Brain microvascular endothelial cell (primary cell): ENCODE results near the gene DDX31.
A peak's percentile ranks its signal among the peaks of the same experiment; 100 is the strongest.

Experiments used
- DNase-seq: peaks from one replicate; pipeline ENCODE4 v3.0.0-alpha.2; 2020
- H3K27ac ChIP-seq: fragments of 250-450 bp; sonication (Bioruptor Pico); 2 replicates; pipeline ENCODE4 v1.5.1; 2020; ENCODE audit warnings: mild to moderate bottlenecking, moderate library complexity
- H3K27me3 ChIP-seq: fragments of 250-450 bp; sonication (Bioruptor Pico); replicated peaks from 2 replicates; pipeline ENCODE4 v1.5.1; 2020; ENCODE audit warnings: mild to moderate bottlenecking
- H3K36me3 ChIP-seq: fragments of 250-450 bp; sonication (Bioruptor Pico); replicated peaks from 2 replicates; pipeline ENCODE4 v1.5.1; 2020; ENCODE audit warnings: mild to moderate bottlenecking
- H3K4me3 ChIP-seq: 2 replicates; pipeline ENCODE4 v1.5.1; 2011; ENCODE audit warnings: low read depth, mild to moderate bottlenecking, control low read depth, low read length, moderate library complexity
- in situ Hi-C: cut with HindIII; loops from 2 replicates; pipeline ENCODE4 v1.10.0; 2017; ENCODE audit warnings: low sequenced_read_pairs, low pct_ligation_motif_present
- TF ChIP-seq, protein P1 (sequence below): IDR thresholded peaks from 2 replicates; pipeline ENCODE4 v1.5.1; 2011; ENCODE audit warnings: low read depth, mild to moderate bottlenecking, moderate library complexity, low read length, control low read depth, inconsistent platforms; ENCODE audit errors: missing control alignments

The DDX31 gene

DNA sequence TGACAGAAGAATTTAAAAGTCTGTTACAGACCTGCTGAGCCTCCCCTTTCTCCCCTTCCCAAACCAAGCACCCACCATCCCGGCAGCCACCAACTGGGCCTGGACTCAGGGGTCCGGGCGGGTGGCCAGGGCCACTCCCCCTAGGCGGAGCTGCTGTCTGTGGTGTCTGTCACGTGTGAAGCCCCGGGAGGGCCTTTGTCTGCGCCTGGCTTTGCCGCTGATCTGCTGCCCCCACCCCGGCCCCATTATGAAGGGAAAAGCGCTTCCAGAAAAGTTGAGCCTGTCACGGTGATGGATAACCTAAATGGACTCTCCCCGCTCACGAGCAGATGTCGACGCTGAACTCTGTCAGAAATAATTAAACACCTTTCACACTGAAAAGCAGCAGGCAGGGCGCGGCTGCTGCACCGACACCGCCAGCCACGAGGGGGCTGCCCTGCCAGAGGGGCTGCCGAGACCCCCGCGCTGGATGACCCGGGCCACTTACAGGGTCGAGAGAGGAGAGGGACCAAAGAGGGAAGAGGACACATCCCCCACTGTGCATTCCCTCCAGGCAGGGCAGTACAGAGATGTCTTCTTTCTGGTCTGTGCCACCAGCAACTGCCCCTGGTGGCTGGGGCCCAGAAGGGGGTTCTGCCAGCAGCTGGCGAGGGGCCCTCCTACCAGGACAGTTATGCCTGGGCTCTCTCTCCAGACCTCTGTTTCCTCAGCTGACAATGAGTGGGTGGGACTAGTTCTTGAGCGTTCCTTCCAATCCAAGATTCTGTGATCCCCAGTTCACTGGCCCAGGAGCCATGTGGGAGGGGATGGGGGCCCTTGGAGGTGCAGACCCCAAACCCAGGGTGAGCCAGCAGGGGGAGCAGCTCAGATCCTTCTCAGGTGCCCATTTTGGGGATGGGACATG is 123.4 kb downstream of the DDX31 start:
- no peaks in the 10 kb centered on the region for H3K36me3 ChIP-seq
- no peak overlapping the region for H3K27ac ChIP-seq
- DNase-seq: peak; percentile 11
- H3K27me3 ChIP-seq: no peaks in the 10 kb centered on the region
- TF ChIP-seq, protein P1, sequence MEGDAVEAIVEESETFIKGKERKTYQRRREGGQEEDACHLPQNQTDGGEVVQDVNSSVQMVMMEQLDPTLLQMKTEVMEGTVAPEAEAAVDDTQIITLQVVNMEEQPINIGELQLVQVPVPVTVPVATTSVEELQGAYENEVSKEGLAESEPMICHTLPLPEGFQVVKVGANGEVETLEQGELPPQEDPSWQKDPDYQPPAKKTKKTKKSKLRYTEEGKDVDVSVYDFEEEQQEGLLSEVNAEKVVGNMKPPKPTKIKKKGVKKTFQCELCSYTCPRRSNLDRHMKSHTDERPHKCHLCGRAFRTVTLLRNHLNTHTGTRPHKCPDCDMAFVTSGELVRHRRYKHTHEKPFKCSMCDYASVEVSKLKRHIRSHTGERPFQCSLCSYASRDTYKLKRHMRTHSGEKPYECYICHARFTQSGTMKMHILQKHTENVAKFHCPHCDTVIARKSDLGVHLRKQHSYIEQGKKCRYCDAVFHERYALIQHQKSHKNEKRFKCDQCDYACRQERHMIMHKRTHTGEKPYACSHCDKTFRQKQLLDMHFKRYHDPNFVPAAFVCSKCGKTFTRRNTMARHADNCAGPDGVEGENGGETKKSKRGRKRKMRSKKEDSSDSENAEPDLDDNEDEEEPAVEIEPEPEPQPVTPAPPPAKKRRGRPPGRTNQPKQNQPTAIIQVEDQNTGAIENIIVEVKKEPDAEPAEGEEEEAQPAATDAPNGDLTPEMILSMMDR: peak; percentile 64
- peak overlapping the region; percentile 33 for H3K4me3 ChIP-seq
- in situ Hi-C loops: no loop called here

DNA sequence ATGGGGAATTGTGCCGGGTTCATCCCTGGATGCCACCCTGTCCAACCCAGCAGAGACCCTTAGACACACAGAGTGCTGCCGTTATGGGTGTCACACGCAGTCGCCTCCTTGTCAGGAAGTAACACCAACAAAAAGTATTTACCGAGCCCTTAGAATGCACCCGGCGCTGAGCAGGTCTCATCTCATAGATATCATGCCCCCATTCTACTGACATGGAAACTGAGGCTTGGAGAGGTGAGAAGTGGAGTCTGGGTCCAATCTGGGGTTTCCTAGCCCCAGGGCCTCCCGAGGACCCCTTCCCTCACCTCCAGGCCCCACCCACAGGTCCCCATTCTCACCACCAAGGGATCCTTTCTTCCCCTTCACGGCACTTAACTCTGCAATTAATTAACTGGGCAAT is 124.2 kb downstream of the DDX31 start:
- no peaks in the 10 kb centered on the region for H3K36me3 ChIP-seq
- DNase-seq: no peak
- TF ChIP-seq, protein P1: no peak
- no peak overlapping the region for H3K4me3 ChIP-seq
- no peaks in the 10 kb centered on the region for H3K27me3 ChIP-seq
- H3K27ac ChIP-seq: no peak overlapping the region
- in situ Hi-C loops: no loop called here

DNA sequence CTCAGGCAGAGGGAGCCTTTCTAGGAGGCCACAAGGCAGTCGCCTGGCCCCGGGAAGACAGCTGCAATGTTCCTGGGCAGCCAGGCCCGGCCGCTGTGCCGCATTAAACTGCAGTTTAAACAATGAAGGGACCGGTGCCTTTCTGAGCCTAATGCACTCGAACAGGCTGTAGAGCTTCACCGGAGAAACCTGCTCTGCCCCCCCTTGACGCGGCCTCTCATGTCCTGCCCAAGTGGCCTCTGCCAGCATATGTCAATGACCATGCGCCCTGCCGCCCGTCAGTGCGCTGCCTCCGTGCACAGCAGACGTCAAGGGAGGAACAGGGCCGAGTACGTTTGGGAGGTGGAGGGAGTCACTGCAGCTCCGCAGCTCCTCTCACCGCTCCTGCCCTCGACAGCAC is 125.8 kb downstream of the DDX31 start:
- no peak overlapping the region for H3K4me3 ChIP-seq
- in situ Hi-C loops: no loop called here
- no peak for DNase-seq

DNA sequence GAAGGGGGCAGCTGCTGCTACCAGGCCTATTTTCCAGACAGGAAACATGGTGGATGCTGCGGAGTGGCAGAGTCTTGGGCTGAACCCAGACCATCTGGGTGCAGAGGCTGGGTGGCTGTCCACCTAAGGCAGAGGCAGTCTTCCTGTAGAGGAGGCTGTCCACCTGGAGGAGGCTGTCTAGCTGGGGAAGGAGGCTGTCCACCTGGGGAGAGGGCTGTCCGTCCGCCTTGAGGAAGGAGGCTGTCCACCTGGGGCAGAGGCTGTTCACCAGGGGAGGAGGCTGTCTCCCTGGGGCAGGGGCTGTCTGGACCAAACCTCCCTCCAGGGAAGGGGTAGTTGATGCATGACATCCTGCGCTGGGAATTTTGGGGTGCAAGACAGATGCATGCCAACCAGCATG is 126.5 kb downstream of the DDX31 start:
- TF ChIP-seq, protein P1: no peak
- DNase-seq: no peak
- in situ Hi-C loops: no loop called here
- Histone ChIP-seq H3K4me3 (no peak overlapping the region), H3K36me3 (no peaks in the 10 kb centered on the region), H3K27me3 (no peaks in the 10 kb centered on the region), H3K27ac (no peak overlapping the region)

More for the DNA sequence above, 125.8 kb downstream of the DDX31 start:
- H3K27ac ChIP-seq: no peak overlapping the region
- H3K36me3 ChIP-seq: no peaks in the 10 kb centered on the region
- TF ChIP-seq, protein P1: no peak
- no peaks in the 10 kb centered on the region for H3K27me3 ChIP-seq
